GM19351 (cell line): Measurements from ENCODE around the gene SCART1.
"Not testable (repeated sequence)": the region's sequence is repeated elsewhere in the genome, so short reads cannot be mapped to it uniquely, and the experiment has no call there.

ENCODE experiments used
- ATAC-seq: cut with Tn5 transposase; IDR thresholded peaks from one replicate; pipeline ENCODE4 v1.9.1; 2021; ENCODE audit warnings: mild to moderate bottlenecking, moderate library complexity; ENCODE audit not compliant: unreplicated experiment

The SCART1 gene

DNA sequence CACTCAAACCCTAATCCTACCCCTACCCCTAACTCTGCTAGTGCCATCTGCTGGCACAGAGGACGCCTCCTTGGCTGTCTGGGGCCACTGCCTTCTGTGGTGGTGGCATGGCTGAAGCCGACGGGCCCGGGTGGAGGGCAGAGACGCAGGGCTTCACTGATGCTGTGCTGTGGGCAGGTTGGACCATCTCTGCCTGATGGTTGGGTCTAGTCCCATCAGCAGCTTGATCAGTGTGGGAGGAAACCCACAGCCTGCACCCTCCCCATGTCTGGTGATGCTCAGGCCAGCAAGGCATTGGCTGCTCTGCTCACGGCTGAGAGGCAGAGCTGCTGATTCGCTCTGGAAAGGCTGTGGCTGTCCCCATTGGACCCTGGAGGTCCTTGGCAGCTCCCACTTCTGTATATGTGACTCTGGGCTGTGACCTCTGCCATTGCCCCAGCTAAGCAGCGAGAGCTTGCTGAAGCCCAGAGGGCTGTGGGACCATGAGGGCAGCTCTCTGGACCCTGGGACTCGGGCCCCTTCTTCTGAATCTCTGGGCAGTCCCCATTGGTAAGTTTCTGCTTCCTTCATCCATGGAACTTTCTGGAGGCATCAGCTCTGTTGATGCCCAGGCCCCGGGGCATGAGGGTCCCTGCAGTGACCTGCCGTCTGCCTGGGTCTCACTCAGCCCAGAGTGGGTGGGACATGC, at the start of gene SCART1:
SCART1 (plus strand) TSS at position 430 of the 688 bp plus-strand sequence; CDS start at position 483, 53 bp downstream.
- peak; percentile 68 for ATAC-seq

DNA sequence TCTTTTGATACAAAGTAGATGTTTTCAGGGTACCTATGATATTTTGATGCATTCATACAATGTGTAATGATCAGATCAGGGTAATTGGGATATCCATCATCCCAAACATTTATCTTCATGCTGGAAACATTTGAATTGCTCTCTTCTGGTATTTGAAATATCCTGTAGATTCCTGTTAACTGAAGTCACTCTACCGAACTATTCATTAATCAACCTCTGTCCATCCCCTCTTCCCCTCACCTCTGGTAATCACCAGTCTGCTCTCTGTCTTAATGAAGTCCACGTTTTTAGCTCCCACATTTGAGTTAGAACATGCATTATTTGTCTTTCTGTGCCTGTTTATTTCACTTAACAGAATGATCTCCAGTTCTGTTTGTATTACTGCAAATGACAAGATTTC, 48.5 kb upstream of the SCART1 start:
- ATAC-seq, result no peak

DNA sequence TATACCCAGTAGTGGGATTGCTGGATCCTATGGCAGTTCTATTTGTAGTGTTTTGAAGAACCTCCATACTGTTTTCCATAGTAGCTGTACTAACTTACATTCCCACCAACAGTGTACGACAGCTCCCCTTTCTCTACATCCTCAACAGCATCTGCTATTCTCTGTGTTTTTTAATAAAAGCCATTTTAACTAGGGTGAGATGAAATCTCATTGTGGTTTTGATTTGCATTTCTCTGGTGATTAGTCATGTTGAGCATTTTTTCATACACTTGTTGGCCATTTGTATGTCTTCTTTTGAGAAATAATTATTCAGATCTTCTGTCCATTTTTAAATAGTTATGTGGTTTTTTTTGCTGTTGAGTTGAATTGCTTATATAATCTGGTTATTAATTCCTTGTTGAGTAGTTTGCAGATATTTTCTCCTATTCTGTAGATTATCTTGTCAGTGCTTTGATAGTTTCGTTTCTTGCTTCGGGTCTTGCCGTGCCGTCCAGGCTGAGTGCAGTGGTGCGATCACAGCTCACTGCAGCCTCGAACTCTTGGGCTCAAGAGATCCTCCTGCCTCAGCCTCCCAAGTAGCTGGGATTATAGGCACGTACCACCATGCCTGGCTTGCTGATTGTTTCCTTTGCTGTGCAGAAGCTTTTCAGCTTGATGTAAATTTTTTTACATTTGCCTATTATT, 47.8 kb upstream of the SCART1 start:
- ATAC-seq, result peak; percentile 46

DNA sequence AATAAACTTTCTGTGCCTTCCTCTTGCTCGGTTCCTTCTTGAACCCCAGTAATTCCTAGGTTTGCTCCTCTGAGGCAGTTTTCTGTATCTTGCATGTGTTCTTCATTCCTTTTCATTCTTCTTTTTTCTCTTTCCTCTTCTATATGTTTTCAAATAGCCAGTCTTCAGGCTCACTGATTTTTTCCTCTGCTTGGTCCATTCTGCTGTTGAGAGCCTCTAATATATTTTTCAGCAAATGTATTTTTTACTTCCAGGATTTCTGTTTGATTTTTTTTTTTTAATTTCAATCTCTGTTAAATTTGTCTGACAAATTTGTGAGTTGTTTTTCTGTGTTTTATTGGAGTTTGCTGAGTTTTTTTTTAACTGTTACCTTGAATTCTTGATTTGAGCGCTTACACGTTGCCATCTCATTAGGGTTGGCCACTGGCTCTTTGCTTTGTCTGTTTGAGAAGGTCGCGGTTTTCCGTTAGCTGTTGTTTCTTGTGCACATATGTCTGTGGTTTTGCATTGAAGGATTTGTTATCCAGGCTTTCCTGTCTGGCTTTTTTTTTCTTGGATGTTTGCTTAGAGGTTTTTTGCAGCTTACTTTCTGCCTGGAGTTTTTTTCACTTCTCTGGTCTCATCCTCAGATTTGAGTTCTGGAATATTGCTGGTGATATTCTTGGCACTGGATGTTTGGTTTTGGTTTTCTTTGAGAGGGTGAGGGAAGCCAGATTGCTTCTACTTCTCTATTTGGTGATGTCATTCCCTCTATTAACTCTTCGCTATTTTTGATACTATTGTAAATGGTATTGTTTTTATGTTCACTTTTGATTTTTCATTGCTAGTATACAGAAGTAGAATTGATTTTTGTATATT, 42.0 kb upstream of the SCART1 start:
- no peak for ATAC-seq

DNA sequence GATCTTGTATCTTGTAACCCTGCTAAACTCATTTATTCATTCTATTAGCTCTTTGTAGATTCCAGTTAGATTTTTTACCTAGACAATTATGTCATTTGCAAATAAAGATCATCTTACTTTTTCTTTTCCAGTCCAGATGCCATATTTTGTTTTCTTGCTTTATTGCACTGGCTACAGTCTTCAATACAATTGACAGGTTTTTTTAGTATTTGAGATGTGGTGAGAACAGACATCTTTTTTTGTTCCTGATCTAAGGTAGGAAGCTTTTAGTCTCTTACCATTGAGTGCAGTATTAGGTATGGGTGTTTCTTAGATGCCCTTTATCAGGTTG, 41.4 kb upstream of the SCART1 start:
- ATAC-seq, result no peak

DNA sequence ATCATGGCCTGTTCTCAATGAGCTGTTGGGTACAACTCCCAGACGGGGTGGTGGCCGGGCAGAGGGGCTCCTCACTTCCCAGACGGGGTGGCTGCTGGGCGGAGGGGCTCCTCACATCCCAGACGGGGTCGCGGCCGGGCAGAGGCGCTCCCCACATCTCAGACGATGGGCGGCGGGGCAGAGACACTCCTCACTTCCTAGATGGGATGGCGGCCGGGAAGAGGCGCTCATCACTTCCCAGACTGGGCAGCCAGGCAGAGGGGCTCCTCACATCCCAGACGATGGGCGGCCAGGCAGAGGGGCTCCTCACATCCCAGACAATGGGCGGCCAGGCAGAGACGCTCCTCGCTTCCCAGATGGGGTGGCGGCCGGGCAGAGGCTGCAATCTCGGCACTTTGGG, 39.3 kb upstream of the SCART1 start:
- ATAC-seq, result not testable (repeated sequence)

DNA sequence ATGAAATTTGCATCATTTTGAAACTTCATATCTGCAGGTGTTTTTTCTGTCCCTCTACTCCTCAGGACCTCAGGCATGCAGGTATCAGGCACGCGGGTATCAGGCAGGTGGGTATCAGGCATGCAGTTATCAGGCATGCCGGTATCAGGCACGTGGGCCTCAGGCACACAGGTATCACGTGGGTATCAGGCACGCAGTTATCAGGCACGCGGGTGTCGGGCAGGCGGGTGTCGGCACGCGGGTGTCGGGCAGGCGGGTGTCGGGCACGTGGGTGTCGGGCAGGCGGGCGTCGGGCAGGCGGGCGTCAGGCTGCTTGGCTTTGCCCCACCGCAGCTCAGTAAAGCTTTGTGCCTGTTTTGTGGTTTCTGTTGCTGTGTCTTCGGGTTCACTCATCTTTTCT, 38.0 kb upstream of the SCART1 start:
- ATAC-seq, result no peak

DNA sequence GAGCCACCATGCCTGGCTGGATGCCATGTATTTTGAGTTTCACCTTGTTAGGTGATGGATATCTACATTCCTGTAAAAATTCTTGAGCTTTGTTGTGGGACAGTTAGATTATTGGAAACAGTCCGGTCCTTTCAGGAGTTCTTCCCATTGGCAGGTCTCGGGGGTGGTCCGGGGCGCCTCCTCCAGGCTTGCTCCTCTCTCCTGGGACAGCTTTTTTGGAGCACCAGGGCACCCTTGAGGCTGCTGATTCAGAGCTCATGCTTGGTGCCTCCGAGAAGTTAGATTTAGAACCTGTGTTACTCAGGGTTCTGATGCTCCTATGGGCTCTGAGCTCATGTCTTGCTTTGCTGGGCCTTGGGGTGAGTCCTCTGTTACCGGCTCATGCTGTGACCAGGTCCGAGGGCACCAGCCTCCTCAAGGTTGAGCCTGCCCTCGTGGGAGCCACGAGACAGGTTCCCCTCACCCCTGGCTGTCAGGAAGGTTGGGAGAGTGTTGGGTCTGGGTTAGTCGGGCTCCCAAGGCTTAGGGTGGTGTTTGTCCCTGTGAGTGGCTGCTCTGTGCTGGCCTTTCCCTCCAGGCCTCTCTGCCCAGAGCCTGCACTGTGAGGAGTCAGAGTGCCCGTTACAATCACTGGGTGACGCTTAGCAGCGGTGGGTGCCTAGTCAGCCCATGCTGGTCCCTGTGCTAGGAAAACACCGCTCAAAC, 35.3 kb upstream of the SCART1 start:
- no peak for ATAC-seq

DNA sequence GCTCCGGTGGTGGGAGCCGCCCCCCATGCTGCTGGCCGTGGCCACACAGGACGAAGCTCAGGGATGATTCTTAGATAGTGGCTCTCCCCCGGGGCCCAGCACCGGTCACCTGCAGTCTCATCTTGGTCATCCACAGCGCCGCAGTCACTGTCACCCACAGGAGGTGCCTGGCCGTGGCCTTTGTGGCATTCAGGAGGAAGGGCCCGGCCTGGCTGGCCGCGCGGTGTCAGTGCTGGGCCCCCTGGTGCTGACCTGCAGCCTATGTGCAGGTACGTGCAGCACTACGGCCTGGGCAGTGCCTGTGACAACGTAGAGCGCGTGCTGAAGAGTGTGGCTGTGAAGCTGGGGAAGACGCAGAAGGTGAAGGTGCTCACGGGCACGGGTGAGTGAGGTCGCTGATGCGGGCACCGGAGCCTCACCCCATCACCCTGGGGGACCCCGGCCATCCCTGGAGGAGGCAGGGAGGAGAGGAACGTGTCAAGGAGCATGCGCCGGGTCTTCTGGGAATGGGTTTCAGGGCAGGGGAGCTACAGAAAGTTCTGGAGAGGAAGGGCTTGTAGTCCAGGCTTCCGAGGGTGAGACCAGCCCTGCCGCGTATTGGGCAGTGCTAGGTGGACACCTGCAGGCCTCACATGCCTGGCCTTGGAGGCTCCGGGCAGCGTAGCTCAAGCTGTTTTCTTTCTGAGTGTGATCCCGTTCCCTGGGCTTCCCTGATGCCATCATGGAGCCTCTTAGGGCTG, 34.4 kb upstream of the SCART1 start:
- ATAC-seq, result no peak

DNA sequence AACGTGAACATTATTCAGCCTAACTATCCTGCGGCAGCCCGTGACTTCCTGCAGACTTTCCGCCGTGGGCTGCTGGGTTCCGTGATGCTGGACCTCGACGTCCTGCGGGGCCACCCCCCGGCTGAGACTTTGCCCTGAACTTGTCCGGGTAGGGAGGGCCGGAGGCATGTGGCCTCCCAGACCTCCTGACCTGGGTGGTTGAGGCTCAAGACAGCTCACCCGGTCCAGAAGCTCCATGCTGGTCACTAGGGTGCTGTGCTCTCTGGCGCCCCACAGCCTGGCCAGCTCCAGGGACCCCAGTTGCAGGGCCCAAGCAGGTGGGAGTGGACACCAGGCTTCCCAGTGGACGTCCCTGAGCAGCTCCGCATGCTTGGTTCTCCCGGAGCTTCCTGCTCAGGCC, 33.7 kb upstream of the SCART1 start:
- ATAC-seq, result no peak

DNA sequence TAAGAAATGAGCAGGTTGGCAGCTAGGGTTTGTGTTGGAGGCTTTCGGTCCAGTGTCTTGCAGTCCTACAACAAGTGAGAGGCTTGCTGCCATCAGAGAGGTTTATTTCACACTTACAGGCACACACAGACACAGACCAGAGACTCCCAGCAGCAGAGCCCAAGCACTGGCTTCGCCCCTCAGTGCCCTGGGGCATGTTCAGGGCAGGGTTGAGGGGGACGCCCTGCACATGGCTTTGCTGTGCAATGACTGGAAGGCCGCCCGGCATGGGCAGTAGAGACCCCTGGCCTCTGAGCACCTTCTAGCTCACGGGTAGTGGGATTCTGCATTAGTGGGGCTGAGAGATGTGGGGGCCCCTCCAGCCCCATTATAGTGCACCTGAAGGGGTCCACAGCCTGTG, 33.2 kb upstream of the SCART1 start:
- no peak for ATAC-seq

DNA sequence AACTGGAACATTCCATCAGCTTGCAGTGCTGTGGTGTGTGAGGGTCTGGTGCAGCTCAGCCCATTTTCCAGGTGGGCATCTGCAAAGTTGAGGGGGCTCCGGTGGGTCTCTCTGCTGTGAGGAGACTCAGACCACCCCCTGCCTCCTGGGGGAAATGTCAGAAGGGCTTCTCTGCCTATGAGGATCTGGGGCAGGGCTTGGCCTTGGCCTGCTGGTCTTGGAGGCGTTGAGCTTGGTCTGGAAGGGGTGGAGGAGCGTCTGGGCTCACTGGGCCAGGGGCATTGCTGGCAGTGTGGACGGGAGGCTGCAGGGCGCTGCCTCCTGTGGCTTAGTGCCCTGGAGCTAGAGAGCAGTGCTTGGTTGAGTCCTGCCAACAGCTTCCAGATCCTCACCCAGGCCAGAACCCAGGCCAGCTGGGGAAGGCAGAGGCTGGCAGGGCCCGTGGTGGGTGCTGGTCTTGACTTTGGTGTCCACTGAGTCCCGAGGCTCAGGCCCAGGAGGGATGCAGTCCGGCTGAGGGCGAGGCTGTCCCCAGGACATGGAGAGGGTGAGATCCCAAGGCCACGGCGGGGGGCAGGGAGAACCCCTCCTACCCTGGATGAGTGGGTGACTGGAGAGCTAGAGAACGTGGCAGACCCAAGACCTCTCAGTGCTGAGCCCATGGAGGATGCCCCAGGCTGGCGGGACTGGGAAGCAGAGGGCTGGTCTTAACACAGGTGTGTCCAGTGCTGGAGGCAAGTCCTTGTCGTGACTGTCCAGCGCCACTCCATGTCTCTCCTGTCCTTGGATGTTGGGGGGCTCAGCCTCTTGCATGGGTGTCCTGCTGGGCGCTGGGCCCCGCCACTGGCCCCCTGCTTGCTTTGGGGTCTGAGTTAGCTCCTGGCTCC, 32.2 kb upstream of the SCART1 start:
- no peak for ATAC-seq

DNA sequence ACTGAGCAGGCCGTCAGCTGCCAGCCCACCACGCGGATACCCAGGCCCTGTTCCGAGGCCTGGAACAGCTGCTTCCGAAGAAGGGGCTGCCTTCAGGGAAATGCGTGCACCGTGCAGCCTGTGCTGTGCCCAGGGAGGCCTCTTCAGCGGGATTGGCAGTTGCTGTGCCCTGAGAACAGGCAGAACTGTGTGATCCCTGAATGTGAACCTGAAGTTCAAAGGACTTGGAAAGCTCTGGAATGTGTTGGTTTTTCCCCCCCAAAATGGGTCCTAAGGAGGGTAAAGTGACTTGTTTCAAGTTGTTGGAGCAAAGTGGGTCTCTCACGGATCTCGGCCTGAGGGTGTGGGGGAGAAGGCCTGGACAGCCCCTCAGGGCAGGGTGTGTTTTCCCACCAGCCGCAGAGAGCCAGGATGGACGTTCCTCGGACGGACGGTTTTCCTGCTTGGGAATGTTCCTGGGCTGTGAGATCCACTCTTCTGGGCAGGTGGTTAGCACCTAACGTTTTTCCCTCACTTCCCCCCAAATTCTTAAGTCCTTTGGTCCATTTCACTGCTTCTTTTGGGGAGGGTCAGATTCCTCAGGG, 31.4 kb upstream of the SCART1 start:
- ATAC-seq, result no peak

DNA sequence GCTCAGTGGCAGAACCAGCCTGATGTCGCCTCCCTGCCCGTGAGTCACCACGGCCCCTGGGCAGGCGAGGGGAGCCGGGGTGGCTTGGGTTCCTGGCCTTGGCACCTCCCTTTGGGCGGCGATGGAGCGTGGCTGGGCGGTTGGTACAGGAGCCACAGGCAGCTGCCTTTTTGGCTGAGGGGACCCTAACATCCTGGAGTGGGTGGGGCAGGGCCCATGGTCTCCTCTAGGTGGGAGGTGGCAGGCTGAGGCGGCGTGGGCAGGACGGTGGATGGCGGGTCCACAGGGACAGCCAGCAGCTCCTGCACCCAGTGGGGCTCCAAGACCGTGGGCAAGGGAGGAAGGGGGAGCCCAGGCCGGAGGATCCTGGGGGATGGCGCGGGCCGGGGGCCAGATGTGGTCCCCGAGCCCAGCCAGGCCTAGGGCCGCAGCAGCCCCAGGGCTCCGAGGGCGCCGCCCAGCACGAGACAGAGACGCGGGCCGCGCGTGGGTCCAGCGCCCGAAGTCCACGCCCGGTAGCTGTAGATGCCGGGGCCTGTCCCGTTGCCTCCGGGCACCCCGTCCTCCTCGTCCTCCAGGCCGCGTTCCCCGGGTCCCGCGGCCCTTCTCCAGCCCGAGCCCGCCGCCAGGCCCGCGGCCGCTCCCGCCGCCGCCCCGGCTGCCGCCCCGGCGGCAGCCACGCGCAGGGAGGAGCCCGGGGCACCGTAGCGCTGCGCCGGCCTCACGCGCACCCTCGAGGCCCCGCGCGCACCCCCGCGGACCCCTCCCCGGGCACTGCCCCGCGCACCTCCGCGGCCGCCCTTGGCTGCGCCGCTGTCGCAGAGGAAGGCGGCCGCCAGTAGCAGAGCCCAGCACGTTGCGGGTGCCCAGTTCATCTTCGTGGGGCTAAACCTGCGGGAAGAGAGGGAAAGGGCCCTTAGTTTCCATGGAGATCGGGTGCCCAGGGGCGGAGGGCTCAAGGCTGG, 30.7 kb upstream of the SCART1 start:
- no peak for ATAC-seq

DNA sequence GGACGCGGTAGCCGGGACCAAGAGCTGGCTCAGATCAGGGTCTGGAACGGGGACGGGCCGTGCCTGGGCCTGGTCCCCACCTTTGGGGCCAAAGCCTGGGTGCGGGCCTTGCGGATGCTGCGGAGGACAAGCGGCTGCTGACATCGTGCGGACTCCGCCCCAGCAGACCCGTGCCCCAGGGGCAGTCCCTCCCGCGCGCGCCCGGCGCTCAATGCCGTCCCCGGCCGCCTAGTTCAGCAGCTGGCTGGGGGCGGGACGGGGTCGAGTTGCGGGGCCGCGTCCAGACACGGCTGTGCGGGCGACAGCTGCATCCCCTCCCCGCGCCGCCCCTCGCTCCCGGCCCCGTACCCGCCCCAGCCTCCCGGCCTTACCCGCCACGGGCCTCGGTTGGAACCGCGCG, 29.6 kb upstream of the SCART1 start:
- ATAC-seq, result not testable (repeated sequence)

DNA sequence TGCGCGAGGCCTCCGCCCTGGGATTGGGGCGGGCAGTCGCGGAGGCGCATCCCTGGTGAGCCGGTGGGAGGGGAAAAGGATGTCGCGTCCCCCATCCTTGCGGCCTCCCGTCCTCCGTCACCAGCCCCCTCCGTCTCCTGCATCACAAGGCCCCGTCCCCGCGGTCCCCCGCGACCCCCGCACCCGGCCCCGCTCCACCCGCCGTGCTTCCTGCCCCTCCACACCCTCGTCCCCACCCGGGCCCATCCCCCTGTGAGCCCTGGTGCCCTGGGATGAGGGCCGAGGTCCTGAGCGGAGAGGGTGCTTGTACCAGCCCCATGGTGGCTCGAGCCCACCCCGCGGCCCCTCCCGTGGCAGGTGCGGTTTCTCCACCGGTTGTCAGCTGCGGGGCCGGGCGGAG, 29.1 kb upstream of the SCART1 start, which contains the start of gene SPRN:
SPRN (minus strand) TSS at position 25 of the 400 bp plus-strand sequence. CDS start 944 bp downstream, outside the sequence.
- ATAC-seq, result not testable (repeated sequence)

DNA sequence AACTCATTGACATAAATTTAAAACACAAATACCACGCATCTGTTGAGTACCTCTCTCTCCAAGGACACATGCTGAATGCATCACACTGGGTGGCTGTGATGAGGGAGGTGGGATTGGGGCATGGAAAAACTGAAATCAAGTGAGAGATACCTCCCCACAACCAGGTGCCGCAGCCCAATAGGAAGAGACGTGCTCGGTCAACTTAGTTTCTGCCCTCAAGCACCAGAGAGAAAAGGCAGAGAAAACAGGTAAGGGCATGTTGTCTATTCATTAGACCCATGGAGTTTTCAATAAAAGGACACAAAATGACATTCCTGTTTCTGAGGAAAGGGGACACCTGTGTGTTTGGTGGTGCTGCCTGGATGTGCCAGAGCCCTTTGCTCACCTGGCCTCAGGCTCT, 24.2 kb upstream of the SCART1 start:
- ATAC-seq, result not testable (repeated sequence)
